GM10248 (cell line): ENCODE results near the gene GNAI2.
A peak's percentile ranks its signal among the peaks of the same experiment; 100 is the strongest.
"Not testable (repeated sequence)": the region's sequence is repeated elsewhere in the genome, so short reads cannot be mapped to it uniquely, and the experiment has no call there.

Experiments
- CTCF ChIA-PET: fragments of 300-600 bp; sonication (Branson Sonifier 250); formaldehyde crosslinking; extraction: SDS; loops from one replicate; lab custom pipeline; 2021; ENCODE audit warnings: antibody characterized with exemption; lab: Yijun Ruan, JAX
- POLR2A ChIA-PET: fragments of 350-650 bp; sonication (Branson Sonifier 250); formaldehyde crosslinking; extraction: SDS; loops from one replicate; lab custom pipeline; 2020; ENCODE audit warnings: antibody characterized with exemption; lab: Yijun Ruan, JAX
- DNase-seq: peaks from one replicate; pipeline ENCODE4 v3.0.0; 2012; ENCODE audit errors: extremely low spot score
- TF ChIP-seq, protein P1 (sequence below): IDR thresholded peaks from 2 replicates; pipeline ENCODE4 v1.5.1; 2012; ENCODE audit warnings: mild to moderate bottlenecking, low read depth; ENCODE audit errors: extremely low read depth, missing control alignments, control extremely low read depth

Gene GNAI2

DNA sequence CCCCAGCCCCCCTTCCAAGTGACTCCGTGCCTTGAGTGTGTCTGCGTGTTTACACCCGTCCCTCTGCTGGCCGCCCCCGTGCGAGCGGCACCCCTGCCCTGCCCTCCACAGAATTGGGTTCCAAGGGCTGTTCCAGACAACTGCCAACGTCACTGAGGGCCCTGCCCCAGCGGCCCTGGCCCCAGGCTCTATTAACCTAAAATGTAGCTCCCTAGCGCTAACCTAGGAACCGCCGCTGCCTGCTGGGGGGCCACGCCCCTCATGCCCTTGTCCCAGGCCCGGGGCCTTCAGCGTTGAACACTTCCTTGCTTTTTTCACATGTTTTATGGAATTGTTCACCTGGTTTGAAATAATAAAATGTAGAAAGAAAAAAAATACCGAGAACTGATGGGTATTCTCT lies 23.0 kb downstream of the GNAI2 start:
- no peak for DNase-seq
- TF ChIP-seq, protein P1, sequence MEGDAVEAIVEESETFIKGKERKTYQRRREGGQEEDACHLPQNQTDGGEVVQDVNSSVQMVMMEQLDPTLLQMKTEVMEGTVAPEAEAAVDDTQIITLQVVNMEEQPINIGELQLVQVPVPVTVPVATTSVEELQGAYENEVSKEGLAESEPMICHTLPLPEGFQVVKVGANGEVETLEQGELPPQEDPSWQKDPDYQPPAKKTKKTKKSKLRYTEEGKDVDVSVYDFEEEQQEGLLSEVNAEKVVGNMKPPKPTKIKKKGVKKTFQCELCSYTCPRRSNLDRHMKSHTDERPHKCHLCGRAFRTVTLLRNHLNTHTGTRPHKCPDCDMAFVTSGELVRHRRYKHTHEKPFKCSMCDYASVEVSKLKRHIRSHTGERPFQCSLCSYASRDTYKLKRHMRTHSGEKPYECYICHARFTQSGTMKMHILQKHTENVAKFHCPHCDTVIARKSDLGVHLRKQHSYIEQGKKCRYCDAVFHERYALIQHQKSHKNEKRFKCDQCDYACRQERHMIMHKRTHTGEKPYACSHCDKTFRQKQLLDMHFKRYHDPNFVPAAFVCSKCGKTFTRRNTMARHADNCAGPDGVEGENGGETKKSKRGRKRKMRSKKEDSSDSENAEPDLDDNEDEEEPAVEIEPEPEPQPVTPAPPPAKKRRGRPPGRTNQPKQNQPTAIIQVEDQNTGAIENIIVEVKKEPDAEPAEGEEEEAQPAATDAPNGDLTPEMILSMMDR: no peak
- ChIA-PET CTCF (interaction anchor here (0.9 to 9.4 kb wide), 15 partner anchors 8 to 139 kb away, joined by 3 to 152 read pairs (median 7); partner anchors contain the start of genes GNAT1 and SEMA3B), POLR2A (interaction anchor here (0.5 to 0.6 kb wide), 3 partner anchors 31 to 1819 kb away, joined by 4 to 11 read pairs (median 8); partner anchors contain the start of genes CCDC51 and DCAF1)

DNA sequence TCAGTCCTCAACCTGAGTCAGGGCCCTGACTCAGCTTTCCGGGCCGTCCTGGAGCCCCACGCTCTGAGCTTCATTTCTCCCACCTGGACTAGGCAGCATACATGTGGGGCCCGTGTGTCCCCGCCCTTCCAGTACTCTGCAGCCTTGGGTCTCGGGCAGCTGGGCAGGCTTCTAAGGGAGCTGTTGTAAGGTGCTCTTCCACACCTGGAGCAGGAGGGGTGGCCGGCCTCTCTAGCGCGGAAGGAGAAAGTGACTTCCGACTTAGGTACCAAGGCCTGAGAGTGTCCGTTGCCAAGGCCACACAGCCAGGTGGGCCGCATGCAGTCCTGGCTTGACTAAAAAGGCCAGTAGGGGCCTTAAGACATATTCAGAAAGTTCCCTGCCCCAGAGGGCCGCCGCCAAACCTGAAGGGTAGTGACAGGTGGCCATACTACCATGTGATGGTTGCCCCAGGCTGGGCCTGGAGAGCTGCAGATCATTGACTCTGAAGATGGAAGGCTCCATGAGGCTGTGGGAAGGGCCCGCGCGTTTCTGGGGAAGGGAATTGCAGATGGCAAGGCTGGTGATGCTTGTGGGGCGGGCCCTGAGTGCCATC lies 23.5 kb downstream of the GNAI2 start:
- TF ChIP-seq, protein P1: no peak
- no peak for DNase-seq
- POLR2A ChIA-PET: interaction anchor here (1.5 kb wide), 1 partner anchor 8 kb away, joined by 3 read pairs; no protein-coding TSS in a partner anchor
- CTCF ChIA-PET: interaction anchor here (0.7 to 9.4 kb wide), 24 partner anchors 8 to 140 kb away, joined by 3 to 152 read pairs (median 4); partner anchors contain the start of genes GNAI2, GNAT1 and SEMA3B

DNA sequence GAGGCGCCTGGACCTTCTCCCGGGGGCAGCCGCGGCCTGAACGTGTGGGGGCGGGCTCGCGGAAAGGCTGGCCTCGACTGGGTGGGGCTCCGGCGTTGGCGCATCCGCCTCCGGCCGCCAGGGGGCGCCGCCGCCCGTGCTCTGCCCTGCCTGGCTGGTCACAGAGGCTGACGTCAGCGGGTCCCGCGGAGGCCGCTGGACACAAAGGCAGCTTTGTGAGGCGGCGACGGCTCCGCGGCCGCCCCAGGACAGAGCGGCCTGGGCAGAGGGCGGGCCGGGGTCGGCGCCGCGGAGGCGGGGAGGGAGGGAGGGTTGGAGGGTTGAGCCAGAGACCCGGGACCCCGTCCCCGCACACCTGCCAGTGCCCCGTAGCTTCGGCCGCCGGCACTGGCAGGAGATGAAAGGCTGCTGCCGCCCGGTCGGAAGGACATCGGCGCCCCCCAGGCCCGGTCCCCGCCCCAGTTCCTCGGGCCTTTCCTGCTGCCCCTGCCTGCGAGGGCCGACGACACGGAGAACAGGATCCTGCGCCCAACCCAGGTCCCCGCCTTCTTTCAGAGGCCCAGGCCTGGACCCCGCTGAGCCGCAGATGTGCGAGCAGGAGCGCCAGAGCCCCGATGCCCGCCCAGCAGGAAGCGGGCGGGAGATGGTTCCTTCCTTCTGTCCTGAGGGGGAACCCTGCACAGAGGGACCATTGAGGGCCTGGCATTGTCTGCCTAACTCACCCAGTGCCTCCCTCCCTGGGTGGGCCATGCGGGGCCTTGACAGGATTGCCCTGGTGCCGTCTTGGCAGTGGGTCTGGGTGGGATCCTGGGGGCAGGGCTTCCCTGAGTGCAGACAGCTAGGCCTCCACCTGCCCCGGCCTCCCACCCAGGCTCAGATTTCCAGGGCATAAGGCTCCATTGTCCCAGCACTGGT lies 24.3 kb downstream of the GNAI2 start:
- TF ChIP-seq, protein P1: peak; percentile 99
- CTCF ChIA-PET: interaction anchor here (0.6 to 9.4 kb wide), 28 partner anchors 8 to 140 kb away, joined by 3 to 152 read pairs (median 4); partner anchors contain the start of genes GNAI2, GNAT1, HYAL3 and LSMEM2
- POLR2A ChIA-PET: interaction anchor here (1.5 kb wide), 1 partner anchor 9 kb away, joined by 3 read pairs; no protein-coding TSS in a partner anchor
- peak; percentile 98 for DNase-seq

DNA sequence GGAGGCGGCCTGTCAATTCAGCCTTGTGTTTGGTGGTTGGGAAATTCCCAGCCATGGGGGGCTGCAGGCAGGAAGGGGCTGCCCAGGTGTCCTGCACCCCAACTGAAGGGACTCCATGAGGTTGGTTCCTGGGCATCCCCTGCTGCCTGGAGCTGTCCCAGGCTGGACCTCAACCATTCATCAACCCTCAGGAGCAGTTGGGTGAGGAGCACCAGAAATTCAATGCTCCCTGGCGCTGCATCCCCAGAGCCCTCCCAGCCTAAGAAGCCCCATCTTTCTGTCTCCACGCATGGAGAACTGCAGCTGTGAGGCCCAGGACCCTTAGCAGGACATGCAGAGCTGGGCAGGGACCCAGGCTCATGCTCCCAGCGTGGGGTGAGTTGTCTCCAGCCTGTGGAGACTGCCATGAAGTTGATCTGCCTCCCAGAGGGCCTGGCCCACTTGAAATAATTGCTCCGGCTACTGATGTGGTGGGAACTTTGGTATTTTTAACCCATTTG lies 25.0 kb downstream of the GNAI2 start:
- ChIA-PET CTCF (interaction anchor here (0.8 to 9.4 kb wide), 11 partner anchors 9 to 146 kb away, joined by 3 to 152 read pairs (median 6); partner anchors contain the start of genes GNAT1, HYAL3, LSMEM2 and NAA80), POLR2A (no interaction called here)
- no peak for DNase-seq
- TF ChIP-seq, protein P1: no peak

DNA sequence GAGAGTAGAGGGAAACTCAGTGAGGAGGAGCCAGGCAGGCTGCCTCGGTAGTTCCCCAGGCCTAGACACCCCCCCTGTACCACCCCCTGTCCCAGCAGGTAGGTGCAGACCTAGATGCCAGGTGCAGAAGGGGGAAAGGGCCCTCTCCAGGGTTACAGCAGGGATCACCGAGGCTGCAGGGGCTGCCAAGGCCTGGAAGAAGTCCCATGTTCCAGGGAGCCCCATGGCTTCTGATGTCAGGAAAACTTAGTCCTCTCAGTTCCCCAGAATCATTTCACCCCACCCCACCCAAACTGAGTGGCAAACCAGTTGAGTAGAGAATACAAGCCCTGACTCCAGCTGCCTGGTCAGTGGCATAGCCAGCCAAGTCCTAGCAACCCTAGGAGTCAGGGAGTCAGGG lies 25.5 kb downstream of the GNAI2 start:
- ChIA-PET CTCF (interaction anchor here (0.9 to 9.4 kb wide), 8 partner anchors 9 to 147 kb away, joined by 3 to 152 read pairs (median 36); partner anchors contain the start of genes GNAT1, SEMA3B and TUSC2), POLR2A (no interaction called here)
- no peak for DNase-seq
- TF ChIP-seq, protein P1: no peak

DNA sequence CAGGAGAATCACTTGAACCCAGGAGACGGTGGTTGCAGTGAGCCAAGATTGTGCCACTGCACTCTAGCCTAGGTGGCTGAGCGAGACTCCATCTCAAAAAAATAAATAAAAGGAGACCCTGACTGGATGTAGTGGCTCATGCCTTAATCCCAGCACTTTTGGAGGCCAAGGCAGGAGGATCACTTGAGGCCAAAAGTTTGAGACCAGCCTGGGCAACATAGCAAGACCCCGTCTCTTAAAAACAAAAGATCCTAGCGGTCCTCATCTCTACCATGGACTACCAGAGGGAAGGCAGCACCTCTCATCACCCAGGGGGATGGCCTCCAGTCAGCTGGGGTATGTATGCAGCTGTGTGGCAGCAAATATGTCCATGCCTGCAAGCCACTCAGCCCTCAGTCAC lies 26.2 kb downstream of the GNAI2 start:
- DNase-seq, POLR2A ChIA-PET: not testable (repeated sequence)
- CTCF ChIA-PET: interaction anchor here (4.0 to 9.4 kb wide), 4 partner anchors 8 to 69 kb away, joined by 30 to 152 read pairs (median 64); partner anchors contain the start of genes GNAT1 and SEMA3B
